GM18526 (cell line): ENCODE results near the gene ITPR1.

Experiments used
- POLR2A ChIP-seq: IDR thresholded peaks from 3 replicates; pipeline ENCODE4 v1.6.1; 2011; ENCODE audit not compliant: insufficient read length; ENCODE audit errors: extremely low read depth

ITPR1 gene

GRCh38 chr3:4766716-4767499 lies 273.8 kb downstream of the ITPR1 start:
- no peak for TF ChIP-seq POLR2A

GRCh38 chr3:4768021-4768420 lies 274.9 kb downstream of the ITPR1 start:
- no peak for TF ChIP-seq POLR2A

GRCh38 chr3:4768521-4768920 lies 275.4 kb downstream of the ITPR1 start:
- TF ChIP-seq POLR2A, result no peak

- TF ChIP-seq POLR2A, result no peak
Observed at GRCh38 chr3:4770561-4770960, 277.4 kb downstream of the ITPR1 start.

- TF ChIP-seq POLR2A, result no peak
Observed at GRCh38 chr3:4771243-4771642, 278.1 kb downstream of the ITPR1 start.

- TF ChIP-seq POLR2A, result no peak
Observed at GRCh38 chr3:4772171-4772804, 279.1 kb downstream of the ITPR1 start.

GRCh38 chr3:4772858-4773257 lies 279.7 kb downstream of the ITPR1 start:
- TF ChIP-seq POLR2A, result no peak

- no peak for TF ChIP-seq POLR2A
Observed at GRCh38 chr3:4773583-4773982, 280.4 kb downstream of the ITPR1 start.

GRCh38 chr3:4774531-4774930 lies 281.4 kb downstream of the ITPR1 start:
- no peak for TF ChIP-seq POLR2A

- TF ChIP-seq POLR2A, result no peak
Observed at GRCh38 chr3:4776399-4776979, 283.3 kb downstream of the ITPR1 start.

GRCh38 chr3:4776980-4777581 lies 283.9 kb downstream of the ITPR1 start:
- TF ChIP-seq POLR2A, result no peak

- TF ChIP-seq POLR2A, result no peak
Observed at GRCh38 chr3:4778119-4778518, 285.0 kb downstream of the ITPR1 start.

- TF ChIP-seq POLR2A, result no peak
Observed at GRCh38 chr3:4778740-4779139, 285.6 kb downstream of the ITPR1 start.

- no peak for TF ChIP-seq POLR2A
Observed at GRCh38 chr3:4780545-4780957, 287.4 kb downstream of the ITPR1 start.

GRCh38 chr3:4782095-4782494 lies 288.9 kb downstream of the ITPR1 start:
- no peak for TF ChIP-seq POLR2A

GRCh38 chr3:4785551-4785950 lies 292.4 kb downstream of the ITPR1 start:
- TF ChIP-seq POLR2A, result no peak
